Measurements from ENCODE around the gene HOXA10.

The HOXA10 gene

DNA sequence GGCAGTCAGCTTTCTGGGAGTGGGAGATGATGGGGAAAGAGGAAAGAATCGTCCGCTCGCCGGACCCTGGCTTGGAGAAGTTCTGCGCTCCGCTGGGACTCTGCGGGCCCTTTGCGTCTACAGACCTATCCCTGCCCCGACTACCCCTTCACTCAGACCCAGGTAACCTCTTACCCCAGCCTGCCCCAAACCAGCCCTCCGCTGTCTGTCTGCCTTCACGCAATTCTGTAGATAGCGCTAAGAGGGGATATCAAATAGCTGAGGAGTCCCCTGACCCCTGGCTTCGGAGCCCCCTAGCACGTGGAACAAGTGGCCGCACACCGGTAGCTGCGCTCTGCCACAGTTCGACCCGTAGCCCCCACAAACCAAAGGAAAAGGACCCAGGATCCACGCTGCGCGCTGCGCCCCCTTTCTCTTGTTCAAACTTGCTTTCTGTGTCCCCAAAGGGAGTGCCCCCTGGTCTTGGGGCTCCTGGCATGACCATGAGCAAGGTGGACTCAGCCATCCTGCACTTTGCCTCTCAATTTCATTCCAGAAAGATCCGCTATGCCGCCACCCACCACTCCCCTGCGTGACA lies 50.6 kb downstream of the HOXA10 start:
- no peak for FAIRE-seq
- no peak for DNase-seq (ENCODE audit: extremely low spot score, insufficient read length, low read depth)

DNA sequence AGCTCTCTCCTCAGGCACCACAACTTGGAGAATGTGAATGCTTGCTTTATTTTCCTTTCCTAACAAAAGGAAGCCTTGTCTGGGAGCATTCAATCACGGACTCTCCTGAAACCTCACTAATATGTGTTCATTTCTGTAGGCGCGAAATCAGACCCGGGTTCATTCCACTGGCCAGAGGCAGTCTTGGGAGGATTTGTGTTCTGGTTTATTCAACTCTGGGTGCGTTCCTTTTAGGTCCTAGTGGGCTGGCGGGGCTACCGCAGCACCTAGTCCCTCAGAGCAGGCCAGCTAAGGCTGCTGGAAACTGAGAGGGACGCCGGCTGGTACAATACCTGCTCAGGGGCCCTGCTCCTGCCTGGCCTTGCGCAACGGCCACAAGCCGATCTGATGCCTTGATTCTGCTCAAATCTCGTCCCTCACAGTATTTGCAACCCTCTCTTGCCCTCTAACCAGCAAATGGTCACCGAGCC lies 51.1 kb downstream of the HOXA10 start:
- FAIRE-seq, result no peak
- no peak for DNase-seq (ENCODE audit: extremely low spot score, insufficient read length, low read depth)

DNA sequence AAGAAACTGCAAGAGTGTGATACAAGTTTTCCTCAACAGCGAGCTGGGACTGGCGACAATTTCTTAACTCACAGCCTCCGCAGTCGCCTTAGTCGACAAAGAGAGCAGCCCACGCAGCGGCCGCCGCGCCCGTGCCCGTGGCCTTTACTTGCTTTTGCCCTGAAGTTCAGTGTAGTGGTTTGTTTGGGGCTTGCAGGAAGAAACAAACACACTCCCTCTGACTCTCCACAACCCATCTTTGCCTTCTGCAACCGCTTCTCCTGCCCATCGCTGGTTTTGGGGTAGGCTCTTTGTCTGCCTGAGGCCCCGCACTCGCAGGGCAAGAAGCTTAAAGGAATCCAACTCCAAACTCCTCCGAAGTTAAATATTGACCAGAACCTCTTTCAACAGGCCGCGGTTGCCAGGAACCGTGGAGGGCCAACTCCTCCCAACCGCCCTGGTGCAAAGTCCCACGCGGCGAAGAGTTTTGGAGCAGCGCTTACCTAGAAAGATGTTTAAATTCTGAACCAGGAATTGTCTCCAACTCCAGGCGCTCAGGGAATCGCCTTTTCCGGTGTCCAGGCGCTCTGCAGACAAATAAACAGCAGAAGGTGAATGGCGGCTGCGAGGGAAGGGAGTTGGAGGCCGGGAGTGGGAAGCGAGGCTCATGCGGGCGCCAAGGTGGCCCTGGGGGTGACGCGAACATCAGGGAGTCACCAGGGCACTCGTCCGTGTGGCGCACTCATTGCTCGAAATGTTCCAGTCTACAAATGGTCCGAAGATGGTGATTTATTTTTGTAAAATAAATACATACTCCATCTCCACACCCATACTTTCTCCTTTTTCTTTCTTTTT lies 51.8 kb downstream of the HOXA10 start:
- FAIRE-seq (no peak), DNase-seq (ENCODE audit: extremely low spot score, insufficient read length, low read depth) (no peak)

DNA sequence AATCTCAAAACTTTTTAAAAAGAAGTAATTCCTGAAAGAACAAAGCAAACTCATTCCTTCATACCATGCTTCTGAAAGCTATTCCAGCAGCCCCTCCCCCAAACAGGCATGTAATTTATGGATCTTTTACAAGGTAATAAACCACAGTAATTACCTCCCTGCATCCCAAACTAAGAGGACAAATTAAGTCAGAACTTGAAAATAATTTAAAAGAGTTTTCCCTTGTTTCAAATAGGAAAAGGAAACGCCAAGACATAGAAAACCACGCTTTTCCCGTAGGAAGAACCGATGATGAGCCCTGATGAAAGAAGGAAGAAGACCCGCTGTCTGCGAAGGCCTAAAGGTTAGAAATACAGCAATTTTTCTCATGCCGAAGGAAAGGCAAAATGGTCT lies 52.4 kb downstream of the HOXA10 start:
- FAIRE-seq (no peak), DNase-seq (ENCODE audit: extremely low spot score, insufficient read length, low read depth) (no peak)

All from GM18507 (cell line).